Endodermal cell (in vitro differentiated cells): ENCODE data around the gene ZDHHC11. TPM values are rescaled to one million over a fixed set of nuclear protein-coding genes. Genes with fewer than 3 reads are reported as not detected.
A peak's percentile ranks its signal among the peaks of the same experiment; 100 is the strongest.
"Not testable (repeated sequence)": the region's sequence is repeated elsewhere in the genome, so short reads cannot be mapped to it uniquely, and the experiment has no call there.

Source experiments
- DNase-seq: peaks from one replicate; pipeline ENCODE4 v3.0.0-alpha.2; 2017
- H3K27ac ChIP-seq: 2 replicates; pipeline ENCODE4 v1.5.1; 2013; ENCODE audit warnings: mild to moderate bottlenecking, low read depth, low read length, moderate library complexity
- H3K27me3 ChIP-seq: 2 replicates; pipeline ENCODE4 v1.6.1; 2013; ENCODE audit warnings: mild to moderate bottlenecking, low read length, moderate library complexity; ENCODE audit not compliant: insufficient read depth, control insufficient read depth, poor library complexity, severe bottlenecking
- H3K36me3 ChIP-seq: 2 replicates; pipeline ENCODE4 v1.7.0; 2013; ENCODE audit warnings: mild to moderate bottlenecking, low read length, moderate library complexity; ENCODE audit not compliant: control insufficient read depth, insufficient read depth
- H3K4me1 ChIP-seq: one replicate; pipeline ENCODE4 v1.7.0; 2013; ENCODE audit warnings: low read length; ENCODE audit not compliant: control insufficient read depth, insufficient read depth
- H3K4me3 ChIP-seq: 2 replicates; pipeline ENCODE4 v1.5.1; 2013; ENCODE audit warnings: mild to moderate bottlenecking, low read length, moderate library complexity
- H3K9ac ChIP-seq: 2 replicates; pipeline ENCODE4 v1.6.1; 2013; ENCODE audit warnings: mild to moderate bottlenecking, low read length, moderate library complexity; ENCODE audit not compliant: poor library complexity, severe bottlenecking; ENCODE audit errors: extremely low read depth
- H3K9me3 ChIP-seq: 2 replicates; pipeline ENCODE4 v1.6.1; 2013; ENCODE audit warnings: mild to moderate bottlenecking, low read length, moderate library complexity; ENCODE audit not compliant: control insufficient read depth
- H3K27ac Mint-ChIP-seq: 2 replicates; pipeline ENCODE4 v1.8.0; 2020; ENCODE audit warnings: mixed read lengths
- H3K27me3 Mint-ChIP-seq: 2 replicates; pipeline ENCODE4 v1.8.0; 2021; ENCODE audit warnings: mild to moderate bottlenecking, mixed read lengths; ENCODE audit not compliant: insufficient read depth
- H3K36me3 Mint-ChIP-seq: 2 replicates; pipeline ENCODE4 v1.8.0; 2020; ENCODE audit warnings: low read depth, mixed read lengths
- H3K4me1 Mint-ChIP-seq: 2 replicates; pipeline ENCODE4 v1.8.0; 2020; ENCODE audit warnings: mixed read lengths
- H3K4me3 Mint-ChIP-seq: 2 replicates; pipeline ENCODE4 v1.8.0; 2020; ENCODE audit warnings: mild to moderate bottlenecking, moderate library complexity, mixed read lengths
- H3K9me3 Mint-ChIP-seq: 2 replicates; pipeline ENCODE4 v1.8.0; 2020; ENCODE audit warnings: mild to moderate bottlenecking, mixed read lengths
- WGBS, 2 experiments: methylation state at CpG; one replicate each; pipeline versions ENCODE4 v1.1.5 to v1.1.7; 2013; ENCODE audit warnings: missing lambda C conversion rate in 2 of 2, mixed read lengths in 1 of 2; ENCODE audit not compliant: insufficient coverage in 1 of 2, insufficient read length in 1 of 2; 5-methylcytosine and 5-hydroxymethylcytosine counted together
- total RNA-seq, 2 donors: library from RNA; stranded (reverse); fragmentation: NEBNext Ultra II Directional in 1 of 2; extraction: Animal tissue kit (Norgen Biotek cat#: 25700) in 1 of 2; gene quantifications; 2 replicates in 1 of 2; 3 replicates in 1 of 2; pipeline ENCODE4 v1.2.1, GENCODE V29; 2021

The ZDHHC11 gene
- total RNA-seq, 2 donors from 2014 or later = 10.6 to 28.9 TPM

DNA sequence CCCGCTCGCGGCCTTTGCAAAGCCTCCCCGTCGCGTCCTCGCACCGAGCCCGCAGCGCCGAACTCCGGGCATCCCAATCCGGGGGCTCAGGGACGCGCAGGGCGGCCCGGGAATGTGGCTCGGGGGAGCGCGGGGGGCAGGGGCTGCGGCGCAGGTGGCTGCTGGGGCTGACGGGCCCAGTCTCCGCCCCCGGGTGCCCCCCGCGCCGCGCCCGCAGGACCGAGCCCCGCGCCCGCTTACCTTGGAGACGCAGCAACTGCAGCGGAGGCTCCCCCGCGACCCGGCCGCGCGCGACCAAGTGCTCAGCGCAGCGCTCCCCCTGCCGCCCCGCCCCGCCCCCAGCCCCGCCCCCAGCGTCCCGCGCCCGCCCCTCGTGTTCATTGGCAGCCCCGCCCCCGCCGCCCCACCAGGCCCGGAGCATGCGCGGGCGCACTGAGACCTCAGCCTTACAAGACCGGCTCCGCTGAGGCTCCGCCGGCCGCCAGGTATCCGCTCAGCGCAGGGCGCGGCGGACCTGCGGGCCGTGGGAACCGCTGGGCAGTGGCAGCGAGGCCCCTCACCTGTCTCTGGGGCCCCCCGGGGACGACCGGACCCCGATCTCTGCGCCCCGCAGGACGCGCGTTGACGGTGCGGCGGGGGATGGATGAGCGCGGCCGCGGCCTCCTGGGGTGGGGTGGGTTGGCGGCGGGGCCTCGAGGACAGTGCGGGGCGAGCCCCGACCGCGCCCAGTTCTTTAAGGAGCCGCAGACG, 66.2 kb downstream of the ZDHHC11 start, which contains the start of gene ZDHHC11B:
Gene ZDHHC11B, minus strand, starts transcription at position 302 of the 750 bp plus-strand sequence. CDS start 17,810 bp downstream, outside the sequence.
- not testable (repeated sequence) for H3K9ac ChIP-seq
- peak; percentile 97 for DNase-seq
- 0 to 3% methylated on average over 11 to 101 of the region's 101 CpGs for WGBS, 2 experiments

DNA sequence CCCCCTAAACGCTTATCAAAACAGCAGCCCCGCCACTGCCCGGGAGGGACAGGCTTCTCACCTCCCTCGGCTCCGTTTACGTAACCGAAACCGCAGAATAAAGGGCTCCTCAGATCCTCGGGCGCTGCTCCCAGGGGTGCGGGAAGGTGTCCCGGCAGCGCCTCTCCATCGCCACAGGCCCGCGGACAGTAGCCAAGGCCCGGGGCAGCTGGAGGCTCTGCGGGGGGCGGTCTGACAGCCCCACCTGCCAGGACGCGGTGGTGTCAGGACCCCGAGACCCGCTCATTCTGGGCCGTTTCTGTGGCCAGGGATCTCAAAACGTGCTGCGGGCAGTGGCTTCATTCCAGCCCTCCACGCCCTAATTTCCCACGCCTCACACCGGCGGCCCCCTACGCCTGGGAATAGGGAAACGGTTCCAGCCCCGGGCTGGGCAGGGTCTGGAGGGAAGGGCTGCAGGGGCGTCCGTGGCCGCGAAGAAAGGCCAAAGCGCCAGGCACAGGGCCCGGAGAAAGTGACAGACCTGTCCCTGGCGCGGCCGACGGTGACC, 66.8 kb downstream of the ZDHHC11 start:
- not testable (repeated sequence) for H3K9me3 ChIP-seq, H3K9ac ChIP-seq, H3K27ac Mint-ChIP-seq, H3K4me1 ChIP-seq, H3K36me3 Mint-ChIP-seq, H3K27ac ChIP-seq, H3K4me1 Mint-ChIP-seq, H3K4me3 ChIP-seq, H3K36me3 ChIP-seq
- WGBS, 2 experiments = 0 to 8% methylated on average over 3 to 43 of the region's 43 CpGs
- peak; percentile 83 for DNase-seq
- H3K27me3 Mint-ChIP-seq = peaks cover 32% of the 10 kb centered on the region
- H3K27me3 ChIP-seq = peaks cover 20% of the 10 kb centered on the region
- peak overlapping the region; percentile 55 for H3K4me3 Mint-ChIP-seq
- peaks cover 10% of the 10 kb centered on the region for H3K9me3 Mint-ChIP-seq

More for the DNA sequence above, 66.2 kb downstream of the ZDHHC11 start, which contains the start of gene ZDHHC11B:
- H3K27me3 Mint-ChIP-seq = peaks cover 34% of the 10 kb centered on the region
- peaks cover 20% of the 10 kb centered on the region for H3K27me3 ChIP-seq
- not testable (repeated sequence) for H3K9me3 ChIP-seq, H3K27ac Mint-ChIP-seq, H3K4me3 ChIP-seq, H3K4me1 ChIP-seq, H3K4me1 Mint-ChIP-seq, H3K27ac ChIP-seq, H3K36me3 ChIP-seq, H3K36me3 Mint-ChIP-seq
- H3K9me3 Mint-ChIP-seq = peaks cover 14% of the 10 kb centered on the region
- peak within 1 kb of the TSS; percentile 55 for H3K4me3 Mint-ChIP-seq

DNA sequence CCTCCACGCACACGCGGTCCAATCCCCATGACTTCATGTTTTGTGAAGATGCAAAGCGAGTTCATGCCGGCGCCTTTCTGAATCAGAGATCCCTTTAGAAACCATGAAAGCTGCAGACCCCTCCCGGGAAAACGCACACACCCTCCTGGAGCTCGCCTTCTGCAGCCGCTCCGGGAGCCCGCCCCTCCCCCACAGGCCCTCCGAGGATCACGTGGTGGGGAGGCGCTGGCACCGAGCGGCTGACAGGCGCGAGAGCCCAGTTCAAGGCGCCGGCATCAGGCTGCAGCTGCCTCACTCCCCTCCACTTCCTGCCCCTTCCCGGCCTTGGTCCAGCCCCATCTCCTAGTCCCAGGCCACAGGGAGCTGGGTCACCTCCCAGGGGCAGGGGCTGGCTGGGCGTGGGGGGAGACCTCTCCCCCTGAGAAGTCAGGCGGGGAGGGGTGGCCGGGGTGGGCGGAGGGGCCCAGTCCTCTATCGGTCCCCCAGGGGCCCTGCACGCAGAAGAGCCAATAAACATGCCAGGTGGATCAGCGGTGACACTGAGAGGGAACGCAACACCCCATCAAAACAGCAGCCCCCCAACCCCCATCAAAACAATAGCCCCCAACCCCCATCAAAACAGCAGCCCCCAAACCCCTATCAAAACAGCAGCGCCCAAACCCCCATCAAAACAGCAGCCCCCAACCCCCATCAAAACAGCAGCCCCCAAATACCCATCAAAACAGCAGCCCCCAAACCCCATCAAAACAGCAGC, 67.6 kb downstream of the ZDHHC11 start:
- H3K27me3 ChIP-seq = peaks cover 20% of the 10 kb centered on the region
- H3K36me3 ChIP-seq, H3K36me3 Mint-ChIP-seq, H3K4me1 ChIP-seq, H3K9me3 ChIP-seq, H3K27ac ChIP-seq, H3K4me1 Mint-ChIP-seq, H3K4me3 ChIP-seq, H3K4me3 Mint-ChIP-seq, H3K27ac Mint-ChIP-seq, H3K9me3 Mint-ChIP-seq, H3K9ac ChIP-seq: not testable (repeated sequence)
- DNase-seq = peak; percentile 48
- 14% methylated on average over 22 of the region's 31 CpGs; no CpG with 5 or more reads in 1 of the 2 experiments for WGBS, 2 experiments
- peaks cover 28% of the 10 kb centered on the region for H3K27me3 Mint-ChIP-seq

- H3K4me1 Mint-ChIP-seq, H3K4me3 Mint-ChIP-seq, H3K36me3 Mint-ChIP-seq, H3K9me3 ChIP-seq, H3K4me1 ChIP-seq, H3K9me3 Mint-ChIP-seq, DNase-seq, H3K9ac ChIP-seq, H3K4me3 ChIP-seq, H3K27ac ChIP-seq, H3K36me3 ChIP-seq, H3K27ac Mint-ChIP-seq: not testable (repeated sequence)
- peaks cover 28% of the 10 kb centered on the region for H3K27me3 Mint-ChIP-seq
- no CpG with 5 or more reads among the region's 12 CpGs for WGBS, 2 experiments
- H3K27me3 ChIP-seq = peaks cover 22% of the 10 kb centered on the region
Measured at GRCh38 chr5:782356-782755, 68.4 kb downstream of the ZDHHC11 start.

DNA sequence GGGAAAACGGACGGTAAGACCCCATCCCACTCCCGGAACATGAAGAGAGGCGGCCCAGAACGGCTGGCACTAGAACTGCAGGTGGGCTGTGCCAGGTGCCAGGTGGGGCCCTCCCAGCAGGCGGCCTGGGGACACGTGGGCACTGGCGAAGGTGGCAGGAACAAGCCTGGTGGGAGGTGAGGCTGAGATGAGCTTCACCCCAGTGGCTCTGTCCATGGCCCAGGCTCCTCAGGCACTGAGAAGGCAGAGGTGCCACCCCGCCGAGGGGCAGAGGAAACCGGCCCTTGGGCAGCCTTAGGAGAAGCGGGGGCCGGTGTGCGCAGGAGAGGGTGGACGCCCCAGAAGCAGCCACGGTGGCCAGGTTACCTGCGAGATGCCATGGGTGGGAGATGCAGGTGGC, 70.2 kb downstream of the ZDHHC11 start:
- peaks cover 46% of the 10 kb centered on the region for H3K27me3 Mint-ChIP-seq
- H3K9me3 ChIP-seq, H3K4me1 ChIP-seq, DNase-seq, H3K27ac ChIP-seq, H3K4me3 Mint-ChIP-seq, H3K9me3 Mint-ChIP-seq, H3K36me3 Mint-ChIP-seq, H3K36me3 ChIP-seq, H3K27ac Mint-ChIP-seq, H3K4me3 ChIP-seq, H3K4me1 Mint-ChIP-seq, H3K9ac ChIP-seq: not testable (repeated sequence)
- H3K27me3 ChIP-seq = peaks cover 38% of the 10 kb centered on the region
- WGBS, 2 experiments = 88 to 93% methylated on average over 7 to 17 of the region's 17 CpGs

DNA sequence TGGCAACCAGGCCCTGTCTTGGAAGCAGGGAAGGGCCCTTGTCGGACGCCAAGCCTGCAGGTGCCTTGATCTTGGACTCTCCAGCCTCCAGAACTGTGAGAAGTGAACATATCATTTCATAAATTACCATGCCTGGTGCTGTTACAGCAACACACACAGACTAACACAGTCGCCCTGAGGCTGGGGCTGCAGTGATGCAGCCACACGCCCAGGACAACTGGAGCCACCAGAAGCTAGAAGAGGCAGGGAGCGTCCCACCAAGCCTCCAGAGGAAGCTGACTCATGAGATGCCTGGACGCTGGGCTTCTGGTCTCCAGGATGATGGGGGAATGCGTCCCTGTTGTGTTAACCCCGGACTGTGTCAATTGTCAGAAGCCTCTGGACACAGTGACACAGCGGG, 71.8 kb downstream of the ZDHHC11 start:
- not testable (repeated sequence) for H3K36me3 Mint-ChIP-seq, H3K9me3 Mint-ChIP-seq, H3K27ac ChIP-seq, H3K4me1 Mint-ChIP-seq, H3K4me1 ChIP-seq, H3K4me3 ChIP-seq, H3K9ac ChIP-seq, H3K9me3 ChIP-seq, H3K36me3 ChIP-seq, H3K27ac Mint-ChIP-seq, H3K4me3 Mint-ChIP-seq, DNase-seq
- peaks cover 45% of the 10 kb centered on the region for H3K27me3 Mint-ChIP-seq
- H3K27me3 ChIP-seq = peaks cover 38% of the 10 kb centered on the region
- 40 to 86% methylated on average over 1 to 7 of the region's 9 CpGs for WGBS, 2 experiments
